Measurements from ENCODE around the gene CCDC88A. TPM values are rescaled to one million over a fixed set of nuclear protein-coding genes. Genes with fewer than 3 reads are reported as not detected.

CCDC88A gene
- total RNA-seq, 1 donor from 2014 or later: 70.6 TPM

- no peak for TF ChIP-seq CTCF (conservative IDR thresholded peaks at IDR 0.05)
- DNase-seq (ENCODE audit: extremely low spot score, unreplicated experiment): no peak
- H3K27me3 Mint-ChIP-seq: peaks cover 34% of the 10 kb centered on the region
- H3K27ac Mint-ChIP-seq: no peak overlapping the region
- H3K36me3 Mint-ChIP-seq: no peaks in the 10 kb centered on the region
- peak overlapping the region; percentile 64 for H3K4me3 Mint-ChIP-seq
- peaks cover 15% of the 10 kb centered on the region for H3K4me1 Mint-ChIP-seq (ENCODE audit: unreplicated experiment)
- H3K9me3 Mint-ChIP-seq: no peaks in the 10 kb centered on the region
These were observed 1.2 kb upstream of the CCDC88A start for GRCh38 chr2:55420871-55421270.

DNA sequence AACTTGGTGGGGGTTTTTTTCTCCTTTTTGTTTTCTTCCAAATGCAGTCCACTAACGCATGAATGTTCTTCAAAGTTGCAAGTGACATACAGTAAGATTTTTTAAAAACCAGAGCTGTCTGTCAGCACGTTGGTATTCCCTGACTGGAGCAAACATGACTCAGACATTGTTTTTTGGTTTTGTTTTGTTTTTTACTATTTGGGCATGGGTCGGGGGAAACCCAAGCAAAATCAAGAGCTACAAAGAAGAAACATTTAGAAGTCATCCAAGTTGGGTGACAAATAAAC lies 726 bp upstream of the CCDC88A start:
- Mint-ChIP-seq H3K4me3 (peak overlapping the region; percentile 92), H3K27ac (peak overlapping the region; percentile 36), H3K9me3 (no peaks in the 10 kb centered on the region), H3K36me3 (no peaks in the 10 kb centered on the region), H3K4me1 (ENCODE audit: unreplicated experiment) (peaks cover 16% of the 10 kb centered on the region), H3K27me3 (peaks cover 34% of the 10 kb centered on the region)
- no peak for TF ChIP-seq CTCF (conservative IDR thresholded peaks at IDR 0.05)
- no peak for DNase-seq (ENCODE audit: extremely low spot score, unreplicated experiment)

DNA sequence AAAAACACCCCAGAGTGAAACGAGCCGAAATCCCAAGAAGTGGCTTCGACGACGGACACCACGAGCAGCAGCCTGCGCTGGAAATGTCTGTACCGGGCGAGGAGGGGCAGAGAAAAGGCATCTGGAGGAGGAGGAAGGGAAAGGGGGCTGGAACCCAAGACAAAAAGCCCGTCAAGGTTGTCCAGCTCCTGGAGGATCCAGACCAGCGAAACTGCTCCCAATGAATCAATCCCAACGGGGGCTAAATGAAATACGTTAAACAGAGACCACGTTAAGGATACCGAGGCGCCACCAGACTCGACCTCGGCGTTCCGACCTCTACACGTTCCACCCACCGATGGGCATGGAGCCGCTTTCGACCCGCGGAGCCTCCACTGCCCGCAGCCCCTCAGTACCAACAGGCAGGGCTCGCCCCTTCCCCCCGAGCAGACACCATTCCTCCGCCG lies 400 bp downstream of the CCDC88A start:
- DNase-seq (ENCODE audit: extremely low spot score, unreplicated experiment): no peak
- peaks cover 34% of the 10 kb centered on the region for H3K27me3 Mint-ChIP-seq
- H3K9me3 Mint-ChIP-seq: no peaks in the 10 kb centered on the region
- H3K4me1 Mint-ChIP-seq (ENCODE audit: unreplicated experiment): peaks cover 20% of the 10 kb centered on the region
- TF ChIP-seq CTCF (conservative IDR thresholded peaks at IDR 0.05): no peak
- H3K27ac Mint-ChIP-seq: peak overlapping the region; percentile 75
- peak overlapping the region; percentile 92 for H3K4me3 Mint-ChIP-seq
- H3K36me3 Mint-ChIP-seq: no peaks in the 10 kb centered on the region

DNA sequence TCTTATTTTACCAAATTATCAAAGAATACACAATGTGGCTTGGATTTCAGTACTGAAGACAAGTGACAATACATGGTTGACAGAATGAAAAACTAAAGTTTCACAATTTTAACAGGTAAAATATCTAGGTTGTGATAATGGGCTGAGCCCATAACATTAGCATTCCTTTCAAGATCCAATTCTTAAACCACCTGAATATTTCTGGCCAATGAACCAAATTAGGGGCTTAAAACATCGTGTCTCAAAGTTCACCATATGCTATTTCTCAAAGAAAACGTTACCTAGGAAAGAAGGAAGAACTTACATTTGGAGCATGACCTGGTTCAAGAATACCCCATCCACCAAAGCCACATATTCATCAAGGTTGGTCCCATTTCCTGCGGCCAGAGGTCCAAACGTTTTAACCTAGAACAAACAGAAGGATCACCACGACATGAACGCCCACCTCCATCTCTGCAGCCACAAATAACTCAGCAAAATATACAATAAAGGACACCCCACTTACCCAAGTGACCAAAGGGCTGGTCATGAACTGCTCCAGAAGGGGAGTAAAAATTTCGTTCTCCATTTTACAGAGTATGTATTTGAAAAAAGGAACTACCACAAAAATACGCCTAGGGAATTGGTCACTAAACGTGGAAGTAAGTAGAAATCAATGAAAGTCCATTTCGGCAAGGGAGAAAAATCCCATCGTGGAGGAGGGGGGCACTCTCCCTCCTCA lies 984 bp downstream of the CCDC88A start:
- no peak for TF ChIP-seq CTCF (conservative IDR thresholded peaks at IDR 0.05)
- Mint-ChIP-seq H3K9me3 (no peaks in the 10 kb centered on the region), H3K27ac (peak overlapping the region; percentile 75), H3K27me3 (peaks cover 29% of the 10 kb centered on the region), H3K4me1 (ENCODE audit: unreplicated experiment) (peaks cover 20% of the 10 kb centered on the region), H3K36me3 (no peaks in the 10 kb centered on the region), H3K4me3 (peak overlapping the region; percentile 92)
- DNase-seq (ENCODE audit: extremely low spot score, unreplicated experiment): no peak

- no peak for TF ChIP-seq CTCF (conservative IDR thresholded peaks at IDR 0.05)
- peaks cover 20% of the 10 kb centered on the region for H3K4me1 Mint-ChIP-seq (ENCODE audit: unreplicated experiment)
- H3K27me3 Mint-ChIP-seq: peaks cover 27% of the 10 kb centered on the region
- H3K36me3 Mint-ChIP-seq: no peaks in the 10 kb centered on the region
- H3K27ac Mint-ChIP-seq: no peak overlapping the region
- no peaks in the 10 kb centered on the region for H3K9me3 Mint-ChIP-seq
- no peak for DNase-seq (ENCODE audit: extremely low spot score, unreplicated experiment)
- H3K4me3 Mint-ChIP-seq: peak overlapping the region; percentile 92
These were observed 1.6 kb downstream of the CCDC88A start for GRCh38 chr2:55418072-55418471.

Data from type B pancreatic cell (in vitro differentiated cells).